ENCODE data around the gene CHST9. TPM values are rescaled to one million over a fixed set of nuclear protein-coding genes. Genes with fewer than 3 reads are reported as not detected.

Gene CHST9
- total and polyA plus RNA-seq, 9 of the 15 experiments (the other 6 are each of a cell fraction or from before 2014, with no cell fraction given), result not detected

DNA sequence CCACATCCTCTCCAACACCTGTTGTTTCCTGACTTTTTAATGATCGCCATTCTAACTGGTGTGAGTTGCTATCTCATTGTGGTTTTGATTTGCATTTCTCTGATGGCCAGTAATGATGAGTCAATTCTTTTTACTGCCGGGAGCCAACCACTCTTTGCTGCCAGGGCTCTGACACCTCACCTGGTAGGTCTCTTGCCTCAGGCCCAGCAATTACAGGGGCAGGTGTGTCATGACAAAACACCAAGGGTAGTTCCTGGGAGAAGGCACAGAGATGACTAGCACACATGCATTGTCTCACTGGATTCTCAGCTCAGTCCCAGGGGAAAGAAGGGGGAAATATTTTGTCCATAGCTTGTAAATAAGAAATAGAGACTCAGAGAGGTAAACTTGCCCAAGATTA lies 122.3 kb downstream of the CHST9 start (continued):
- TF ChIP-seq TOE1 (IDR thresholded peaks at IDR 0.05; ENCODE audit: borderline replicate concordance) (no peak), TOE1 (CRISPR knock-in tag; IDR thresholded peaks at IDR 0.05; ENCODE audit: borderline replicate concordance, low read depth) (no peak), FOXK2 (conservative IDR thresholded peaks at IDR 0.05 in 1 of 2, IDR thresholded peaks at IDR 0.05 in 1 of 2; ENCODE audit: low read depth in 2 of 2) (no peak), GATA2 (CRISPR knock-in tag; IDR thresholded peaks at IDR 0.05) (no peak), CSDE1 (IDR thresholded peaks at IDR 0.05) (no peak)

DNA sequence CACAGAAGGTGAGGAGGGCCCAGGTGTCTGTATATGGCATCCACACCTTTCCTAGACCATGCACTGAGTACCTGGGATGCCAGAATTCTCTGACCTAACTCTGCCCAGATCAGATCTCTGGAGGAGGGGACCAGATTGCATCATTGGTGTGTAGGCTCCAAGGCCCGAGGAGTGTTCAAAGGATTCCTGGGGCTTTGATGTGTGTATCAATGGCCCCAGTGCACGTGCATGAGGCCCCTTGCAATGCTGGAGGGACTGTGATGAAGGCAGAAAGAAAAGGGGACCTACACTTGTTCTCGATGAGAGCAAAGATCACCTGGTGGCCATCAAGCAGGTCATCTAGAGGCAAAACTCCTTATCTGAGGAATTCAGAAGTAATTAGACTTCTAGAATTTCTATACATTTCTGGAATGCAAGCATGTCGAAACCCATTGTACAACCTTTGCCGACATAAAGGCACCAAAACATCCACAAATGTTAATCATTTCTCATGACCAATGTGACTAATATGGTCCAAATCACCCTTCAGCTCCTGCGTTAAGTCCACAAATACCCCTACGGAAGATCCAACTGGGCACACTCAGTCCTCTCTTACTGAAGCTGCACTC lies 123.5 kb downstream of the CHST9 start:
- WGBS (ENCODE audit: insufficient coverage, low coverage, missing lambda C conversion rate), result 5% methylated on average over 7 of the region's 7 CpGs
- TF ChIP-seq ZNF583 (CRISPR knock-in tag; IDR thresholded peaks at IDR 0.05) (no peak), CBX8 (IDR thresholded peaks at IDR 0.05; ENCODE audit: borderline replicate concordance, extremely low read depth, low read depth, low read length, poor library complexity, severe bottlenecking) (no peak), COPS2 (conservative IDR thresholded peaks at IDR 0.05) (no peak), FOXK1 (CRISPR knock-in tag; IDR thresholded peaks at IDR 0.05; ENCODE audit: borderline replicate concordance) (no peak), BRD4 (IDR thresholded peaks at IDR 0.05) (no peak), STAG1 (CRISPR knock-in tag; IDR thresholded peaks at IDR 0.05; ENCODE audit: borderline replicate concordance) (no peak), L3MBTL2 (IDR thresholded peaks at IDR 0.05) (no peak), SETDB1 (IDR thresholded peaks at IDR 0.05; ENCODE audit: low read length) (no peak), RAD21 (CRISPR knock-in tag; conservative IDR thresholded peaks at IDR 0.05 in 1 of 2, IDR thresholded peaks at IDR 0.05 in 1 of 2) (no peak), POLR2B (IDR thresholded peaks at IDR 0.05; ENCODE audit: low read depth, partially characterized antibody) (no peak), ZBTB8A (IDR thresholded peaks at IDR 0.05; ENCODE audit: partially characterized antibody) (no peak)
- TF ChIP-seq, protein P1, sequence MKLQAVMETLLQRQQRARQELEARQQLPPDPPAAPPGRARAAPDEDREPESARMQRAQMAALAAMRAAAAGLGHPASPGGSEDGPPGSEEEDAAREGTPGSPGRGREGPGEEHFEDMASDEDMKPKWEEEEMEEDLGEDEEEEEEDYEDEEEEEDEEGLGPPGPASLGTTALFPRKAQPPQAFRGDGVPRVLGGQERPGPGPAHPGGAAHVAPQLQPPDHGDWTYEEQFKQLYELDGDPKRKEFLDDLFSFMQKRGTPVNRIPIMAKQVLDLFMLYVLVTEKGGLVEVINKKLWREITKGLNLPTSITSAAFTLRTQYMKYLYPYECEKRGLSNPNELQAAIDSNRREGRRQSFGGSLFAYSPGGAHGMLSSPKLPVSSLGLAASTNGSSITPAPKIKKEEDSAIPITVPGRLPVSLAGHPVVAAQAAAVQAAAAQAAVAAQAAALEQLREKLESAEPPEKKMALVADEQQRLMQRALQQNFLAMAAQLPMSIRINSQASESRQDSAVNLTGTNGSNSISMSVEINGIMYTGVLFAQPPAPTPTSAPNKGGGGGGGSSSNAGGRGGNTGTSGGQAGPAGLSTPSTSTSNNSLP (IDR thresholded peaks at IDR 0.05; ENCODE audit: borderline replicate concordance, low read depth, low read length), result no peak
- TF ChIP-seq, protein P2, sequence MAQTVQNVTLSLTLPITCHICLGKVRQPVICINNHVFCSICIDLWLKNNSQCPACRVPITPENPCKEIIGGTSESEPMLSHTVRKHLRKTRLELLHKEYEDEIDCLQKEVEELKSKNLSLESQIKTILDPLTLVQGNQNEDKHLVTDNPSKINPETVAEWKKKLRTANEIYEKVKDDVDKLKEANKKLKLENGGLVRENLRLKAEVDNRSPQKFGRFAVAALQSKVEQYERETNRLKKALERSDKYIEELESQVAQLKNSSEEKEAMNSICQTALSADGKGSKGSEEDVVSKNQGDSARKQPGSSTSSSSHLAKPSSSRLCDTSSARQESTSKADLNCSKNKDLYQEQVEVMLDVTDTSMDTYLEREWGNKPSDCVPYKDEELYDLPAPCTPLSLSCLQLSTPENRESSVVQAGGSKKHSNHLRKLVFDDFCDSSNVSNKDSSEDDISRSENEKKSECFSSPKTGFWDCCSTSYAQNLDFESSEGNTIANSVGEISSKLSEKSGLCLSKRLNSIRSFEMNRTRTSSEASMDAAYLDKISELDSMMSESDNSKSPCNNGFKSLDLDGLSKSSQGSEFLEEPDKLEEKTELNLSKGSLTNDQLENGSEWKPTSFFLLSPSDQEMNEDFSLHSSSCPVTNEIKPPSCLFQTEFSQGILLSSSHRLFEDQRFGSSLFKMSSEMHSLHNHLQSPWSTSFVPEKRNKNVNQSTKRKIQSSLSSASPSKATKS (CRISPR knock-in tag; IDR thresholded peaks at IDR 0.05), result no peak

More for the DNA sequence above, 123.5 kb downstream of the CHST9 start:
- intact Hi-C loops (cut with micrococcal nuclease), result no loop called here
- ChIA-PET POLR2A (no interaction called here), CTCF (ENCODE audit: low intra/inter-chr PET ratio) (no interaction called here)
- no peak for ATAC-seq
- no peaks in the 10 kb centered on the region for H3K36me3 ChIP-seq (ENCODE audit: control insufficient read depth, insufficient read depth, low read length)
- DNase-seq (ENCODE audit: extremely low read depth in 1 of 4, low spot score in 3 of 4), result no peak
- no peaks in the 10 kb centered on the region for H3K27me3 ChIP-seq (ENCODE audit: control insufficient read depth in 2 of 2, insufficient read depth in 2 of 2, low read length in 2 of 2)
- no peaks in the 10 kb centered on the region for H3K9me1 ChIP-seq (ENCODE audit: control insufficient read depth, insufficient read depth, low read length)
- no peaks in the 10 kb centered on the region for H3K4me1 ChIP-seq (replicated peaks in 1 of 2; ENCODE audit: control insufficient read depth in 2 of 2, insufficient read depth in 2 of 2, low read length in 2 of 2)
- H4K20me1 ChIP-seq (replicated peaks; ENCODE audit: control insufficient read depth, insufficient read depth, low read length), result no peaks in the 10 kb centered on the region
- H3K79me2 ChIP-seq (ENCODE audit: control insufficient read depth, insufficient read depth, low read length), result no peaks in the 10 kb centered on the region
- BruUV-seq (replicated peaks), result no TSS peak
- H3K4me3 ChIP-seq, result no peak overlapping the region
- H3K4me2 ChIP-seq (ENCODE audit: insufficient read depth, low read length), result no peak overlapping the region
- FAIRE-seq, result no peak
- in situ Hi-C loops (cut with MboI), result no loop called here
- no peak overlapping the region for H2AFZ ChIP-seq (ENCODE audit: low read depth, low read length)
- no peak overlapping the region for H3K27ac ChIP-seq (ENCODE audit: extremely low read depth, low read depth, low read length)
- H3K9me3 ChIP-seq (replicated peaks; ENCODE audit: control insufficient read depth, insufficient read depth, low read depth, low read length), result no peaks in the 10 kb centered on the region
- no peak overlapping the region for H3K9ac ChIP-seq (ENCODE audit: insufficient read depth in 1 of 2, low read depth in 2 of 2, low read length in 2 of 2)
